Lower leg skin (tissue), 3 donors: Measurements from ENCODE around the gene TCP11.

Experiments used
- CTCF ChIP-seq, 3 donors: fragments of 450-650 bp; IDR thresholded peaks; one replicate each; pipeline ENCODE4 v1.5.1; 2016; ENCODE audit warnings: antibody characterized with exemption in 3 of 3, mild to moderate bottlenecking in 3 of 3, moderate library complexity in 2 of 3
- POLR2A ChIP-seq, 2 donors: fragments of 450-650 bp; IDR thresholded peaks; one replicate each; pipeline ENCODE4 v1.6.1; 2016 to 2017; ENCODE audit warnings: antibody characterized with exemption in 2 of 2, mild to moderate bottlenecking in 1 of 2, moderate library complexity in 1 of 2

GRCh38 chr6:35145757-35146156, 4.6 kb upstream of the TCP11 start:
- no peak for TF ChIP-seq CTCF (IDR thresholded peaks at IDR 0.05)
- no peak for TF ChIP-seq POLR2A (IDR thresholded peaks at IDR 0.05)
